ENCODE data around the gene LDHAL6A.

The LDHAL6A gene

DNA sequence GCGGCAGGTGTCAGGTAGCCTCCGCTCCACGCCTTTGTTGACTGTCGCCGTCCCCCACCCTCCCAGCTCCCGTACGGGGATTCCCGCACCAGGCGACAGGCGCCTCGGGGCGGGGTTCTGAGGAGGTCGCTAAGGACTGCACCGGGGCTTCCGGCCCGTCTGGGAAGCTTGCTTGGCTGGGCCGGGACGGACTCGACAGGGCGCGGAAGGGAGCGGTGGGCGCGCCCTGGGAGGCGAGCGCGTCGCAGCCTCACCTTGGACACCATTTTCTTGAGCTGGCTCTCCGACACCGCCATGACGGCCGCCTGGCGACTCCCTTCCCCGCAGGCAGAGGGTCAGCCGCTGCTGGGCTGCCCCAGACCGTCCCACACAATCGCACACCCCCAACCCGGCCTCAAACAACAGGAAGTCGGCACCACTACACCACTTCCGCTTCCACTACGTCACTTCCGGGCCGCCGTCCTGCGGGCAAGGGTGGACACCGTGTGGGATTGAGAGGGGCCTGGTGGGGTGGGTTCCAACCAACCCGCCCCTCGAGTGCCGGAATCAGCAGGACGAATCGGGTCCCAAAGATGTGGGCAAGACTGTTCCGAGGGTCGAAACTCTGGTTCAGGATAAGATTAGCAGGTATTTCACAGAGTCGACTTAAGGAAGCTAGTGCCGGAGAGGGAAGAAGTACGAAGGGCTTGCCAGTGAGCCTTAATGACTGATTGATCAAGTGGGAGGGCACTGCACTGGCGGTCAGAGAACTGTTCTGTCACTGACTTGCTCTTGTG lies 71.1 kb downstream of the LDHAL6A start, which contains the start of gene TSG101:
Gene TSG101 (minus strand): TSS at position 422 of the 776 bp plus-strand sequence. CDS start 126 bp downstream, at position 296.
- Histone ChIP-seq H4K20me1 (peaks cover 0 to 22% (median 5%) of the 10 kb centered on the region in 11 experiments; a peak in 10 of 22 replicates), H3K4me2 (peak within 1 kb of the TSS; percentile 79 to 97 (median 90)), H3K4me3 (peak within 1 kb of the TSS; percentile 66 to 92 (median 84)), H3K27me3 (no peaks in the 10 kb centered on the region), H3K27ac (peak within 1 kb of the TSS; percentile 93 to 99 (median 97)), H3K4me1 (peaks cover 16 to 28% (median 21%) of the 10 kb centered on the region in 10 experiments), H3K9ac (peak within 1 kb of the TSS; percentile 89 to 99 (median 94)), H3K9me3 (replicated peaks in 1 of 11) (no peaks in the 10 kb centered on the region), H3K36me3 (peaks cover 0 to 47% (median 28%) of the 10 kb centered on the region in 11 experiments; a peak in 18 of 22 replicates)
- no peak for TF ChIP-seq Cebpa-rat (IDR thresholded peaks at IDR 0.05)

DNA sequence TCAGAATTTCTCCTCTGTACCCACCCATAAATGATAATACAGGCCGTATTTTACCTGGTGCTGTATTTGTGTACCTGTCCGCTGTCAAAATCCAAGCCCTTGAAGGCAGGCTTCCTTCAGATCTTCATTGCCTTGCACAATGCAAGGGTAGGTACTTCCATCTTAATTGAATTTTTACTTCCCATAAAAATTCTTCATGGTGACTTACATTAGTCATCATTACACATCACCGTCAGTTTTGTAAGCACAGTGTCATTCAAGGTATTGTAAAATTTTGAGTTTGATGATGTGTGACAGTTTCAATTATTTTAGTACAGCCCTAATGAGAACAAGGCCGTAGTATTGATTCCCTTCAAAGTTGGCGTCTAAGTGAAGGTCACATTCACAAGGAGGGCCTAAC lies 71.9 kb downstream of the LDHAL6A start:
- Histone ChIP-seq H3K4me3 (peak overlapping the region; percentile 66 to 92 (median 84)), H4K20me1 (peaks cover 0 to 14% (median 3%) of the 10 kb centered on the region in 11 experiments; a peak in 8 of 22 replicates), H3K27ac (peak overlapping the region; percentile 93 to 99 (median 97)), H3K9ac (peak overlapping the region; percentile 89 to 99 (median 94)), H3K9me3 (replicated peaks in 1 of 11) (no peaks in the 10 kb centered on the region), H3K36me3 (peaks cover 0 to 52% (median 27%) of the 10 kb centered on the region in 11 experiments; a peak in 16 of 22 replicates), H3K4me2 (peak overlapping the region; percentile 79 to 97 (median 90)), H3K27me3 (no peaks in the 10 kb centered on the region), H3K4me1 (peaks cover 16 to 28% (median 21%) of the 10 kb centered on the region in 10 experiments)
- no peak for TF ChIP-seq Cebpa-rat (IDR thresholded peaks at IDR 0.05)
